ENCODE measurements around the gene BCL2L2.

- TF ChIP-seq CTCF (IDR thresholded peaks at IDR 0.05) (no peak), EZH2 (IDR thresholded peaks at IDR 0.05; ENCODE audit: borderline replicate concordance, insufficient read depth, low read depth, low read length, poor library complexity, severe bottlenecking) (no peak)
Observed at GRCh38 chr14:23301969-23302289, 4.7 kb upstream of the BCL2L2 start.

All from B cell (primary cell).